Ureter (tissue), 1 donor: ENCODE data around the gene MTSS2. TPM values are rescaled to one million over a fixed set of nuclear protein-coding genes. Genes with fewer than 3 reads are reported as not detected.
"Not testable (repeated sequence)": the region's sequence is repeated elsewhere in the genome, so short reads cannot be mapped to it uniquely, and the experiment has no call there.

Experiments
- DNase-seq: peaks from one replicate; pipeline ENCODE4 v3.0.0-alpha.2; 2020; ENCODE audit warnings: low spot score
- total RNA-seq: library from RNA; stranded (reverse); gene quantifications from one replicate; pipeline ENCODE4 v1.2.4, GENCODE V29; 2023
- donor health status: DM: yes; HTN: yes; CAD: no.

Gene MTSS2
- total RNA-seq, 1 donor from 2014 or later = 83.1 TPM

- no peak for DNase-seq
These were observed 11.4 kb downstream of the MTSS2 start for GRCh38 chr16:70674221-70675014.

GRCh38 chr16:70670938-70671337 lies 14.9 kb downstream of the MTSS2 start:
- not testable (repeated sequence) for DNase-seq

GRCh38 chr16:70670175-70670574 lies 15.7 kb downstream of the MTSS2 start:
- no peak for DNase-seq

DNA sequence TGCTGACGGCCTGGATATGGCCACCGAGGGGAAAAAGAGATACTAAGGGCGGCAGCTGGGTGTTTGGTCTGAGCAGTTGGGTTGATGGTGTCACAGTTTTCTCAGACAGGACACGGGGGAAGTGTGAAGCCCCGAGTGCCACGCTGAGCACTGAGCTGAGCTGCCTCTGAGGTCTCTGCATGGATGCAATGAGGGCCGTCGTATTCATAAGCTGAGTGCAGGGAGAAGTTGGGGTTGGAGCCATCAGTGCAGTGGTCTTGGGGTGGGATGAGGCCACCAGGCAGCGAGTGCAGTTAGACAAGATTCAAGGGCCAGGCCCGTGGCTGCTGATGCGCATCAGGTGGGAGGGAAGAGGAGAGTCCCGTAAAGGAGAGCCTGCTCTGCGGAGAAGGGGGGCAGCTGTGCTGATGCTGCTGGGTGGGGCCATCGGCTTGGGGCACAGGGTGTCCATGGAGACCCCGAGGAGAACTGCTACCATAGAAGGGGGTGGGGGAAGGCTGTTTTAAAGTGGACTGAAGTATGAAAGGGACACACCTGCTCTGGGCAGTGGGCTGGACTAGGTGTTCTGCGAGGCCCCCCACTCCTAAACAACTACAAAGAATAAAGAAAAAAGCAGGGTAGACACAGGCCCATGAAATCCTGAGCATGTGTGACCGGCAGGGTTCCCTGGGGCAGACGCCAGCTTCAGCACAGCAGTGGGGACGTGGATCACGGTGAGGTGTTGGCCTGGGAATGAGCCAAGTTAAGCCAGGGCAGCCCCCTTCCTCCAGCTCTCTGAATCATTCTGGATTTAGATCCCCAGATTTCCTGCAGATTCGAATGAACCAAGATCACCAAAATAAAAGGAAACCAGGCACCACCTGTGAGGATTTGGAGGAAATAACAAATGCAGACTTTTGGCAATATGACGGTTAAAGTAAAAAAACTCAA lies 19.8 kb downstream of the MTSS2 start:
- DNase-seq = no peak

GRCh38 chr16:70665113-70665694 lies 20.6 kb downstream of the MTSS2 start:
- no peak for DNase-seq

DNA sequence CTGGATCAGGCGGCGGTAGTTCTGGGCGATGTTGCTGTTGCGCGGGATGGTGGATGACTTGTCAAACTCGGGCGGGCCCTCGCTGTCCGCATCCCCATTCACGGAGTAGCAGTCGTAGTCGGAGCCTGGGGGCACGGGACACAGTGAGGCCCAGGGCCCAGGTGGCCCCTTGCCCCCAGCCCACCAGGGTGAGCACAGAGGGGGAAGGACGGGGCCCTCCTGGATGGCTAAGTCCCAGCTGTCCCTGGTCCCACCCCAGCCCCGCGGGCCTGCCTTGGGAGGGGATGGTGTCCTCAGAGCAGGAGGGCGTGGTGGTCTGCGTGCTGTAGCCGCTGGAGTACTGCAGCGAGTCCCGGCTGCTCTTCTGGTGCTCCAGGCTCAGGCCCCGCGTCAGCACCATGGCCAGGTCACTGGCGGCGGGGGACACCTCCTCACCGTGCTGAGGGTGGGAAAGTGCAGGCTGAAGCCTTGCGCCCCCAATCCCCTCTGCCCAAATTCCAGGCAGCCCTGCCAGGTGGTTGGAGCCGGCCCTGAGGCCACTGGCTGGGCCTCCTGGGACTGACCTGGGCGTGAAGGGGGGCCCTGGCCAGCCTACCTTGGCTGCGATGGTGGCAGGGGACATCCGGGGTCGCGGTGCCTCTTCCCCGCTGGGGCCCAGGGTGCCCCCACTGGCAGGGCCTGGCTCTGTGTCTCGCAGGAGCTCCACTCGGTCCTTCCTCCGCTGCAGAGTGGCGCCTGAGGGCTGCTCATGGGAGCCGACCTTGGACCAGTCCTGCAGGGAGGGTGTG lies 21.3 kb downstream of the MTSS2 start:
- DNase-seq = no peak

DNA sequence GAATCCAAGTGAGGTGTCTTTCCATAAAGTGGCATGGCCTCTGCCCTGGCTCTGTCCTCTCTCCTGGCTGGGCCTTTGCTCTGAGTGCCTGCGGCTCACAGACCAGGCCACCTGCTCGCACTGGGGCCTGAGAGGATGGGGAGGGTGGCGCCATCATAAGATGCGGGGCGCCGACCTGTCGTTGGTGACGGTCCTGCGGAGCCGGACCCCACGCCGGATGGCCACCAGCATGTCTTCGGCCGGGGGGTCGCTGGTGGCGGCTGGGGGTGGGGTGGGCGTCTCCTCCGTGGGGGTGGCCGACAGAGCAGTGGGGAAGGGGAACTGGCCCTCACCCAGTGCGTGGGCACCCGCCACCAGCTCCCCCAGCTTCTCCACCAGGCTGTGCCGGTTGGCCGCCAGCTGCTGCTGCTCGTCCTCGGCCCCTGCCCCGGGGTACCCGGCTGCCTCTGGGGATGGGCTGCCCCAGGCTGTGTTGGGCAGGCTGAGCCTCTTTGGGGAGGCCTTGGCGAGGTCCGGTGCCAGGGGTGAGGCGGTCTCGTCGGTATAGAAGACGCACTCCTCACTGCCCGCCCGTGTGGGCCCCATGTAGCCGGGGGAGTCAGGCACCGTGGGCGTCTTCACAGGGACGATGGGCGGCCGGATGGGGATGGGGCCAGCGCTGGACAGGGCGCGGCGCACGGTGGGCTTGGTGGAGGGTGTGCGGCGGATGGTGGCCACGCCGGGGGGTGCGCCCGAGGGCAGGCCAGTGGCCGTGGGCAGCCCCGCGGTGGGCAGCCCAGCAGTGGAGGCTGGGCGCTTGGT lies 22.1 kb downstream of the MTSS2 start:
- DNase-seq = no peak

GRCh38 chr16:70662991-70663523 lies 22.8 kb downstream of the MTSS2 start:
- DNase-seq = no peak

GRCh38 chr16:70661918-70662641 lies 23.8 kb downstream of the MTSS2 start:
- DNase-seq = no peak

DNA sequence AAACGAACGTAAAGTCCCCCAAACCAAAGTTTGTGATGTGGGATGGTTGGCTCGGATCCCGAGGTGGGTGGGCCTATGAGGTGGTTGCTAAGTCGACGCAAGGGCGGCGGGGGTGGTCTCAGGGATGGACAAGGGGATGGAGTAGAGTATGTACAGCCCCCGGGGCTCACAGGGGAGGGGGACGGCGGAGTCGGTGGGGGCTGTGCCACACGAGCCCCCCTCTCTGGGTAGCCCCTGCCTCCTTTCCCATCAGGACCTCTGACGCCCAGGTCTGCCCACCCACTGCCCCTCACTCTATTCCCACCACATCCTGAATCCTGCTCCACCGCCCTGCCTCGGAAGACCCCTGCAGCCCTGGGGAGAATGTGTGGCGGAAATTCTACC lies 24.3 kb downstream of the MTSS2 start:
- no peak for DNase-seq

- no peak for DNase-seq
These were observed 25.0 kb downstream of the MTSS2 start for GRCh38 chr16:70660672-70661350.

DNA sequence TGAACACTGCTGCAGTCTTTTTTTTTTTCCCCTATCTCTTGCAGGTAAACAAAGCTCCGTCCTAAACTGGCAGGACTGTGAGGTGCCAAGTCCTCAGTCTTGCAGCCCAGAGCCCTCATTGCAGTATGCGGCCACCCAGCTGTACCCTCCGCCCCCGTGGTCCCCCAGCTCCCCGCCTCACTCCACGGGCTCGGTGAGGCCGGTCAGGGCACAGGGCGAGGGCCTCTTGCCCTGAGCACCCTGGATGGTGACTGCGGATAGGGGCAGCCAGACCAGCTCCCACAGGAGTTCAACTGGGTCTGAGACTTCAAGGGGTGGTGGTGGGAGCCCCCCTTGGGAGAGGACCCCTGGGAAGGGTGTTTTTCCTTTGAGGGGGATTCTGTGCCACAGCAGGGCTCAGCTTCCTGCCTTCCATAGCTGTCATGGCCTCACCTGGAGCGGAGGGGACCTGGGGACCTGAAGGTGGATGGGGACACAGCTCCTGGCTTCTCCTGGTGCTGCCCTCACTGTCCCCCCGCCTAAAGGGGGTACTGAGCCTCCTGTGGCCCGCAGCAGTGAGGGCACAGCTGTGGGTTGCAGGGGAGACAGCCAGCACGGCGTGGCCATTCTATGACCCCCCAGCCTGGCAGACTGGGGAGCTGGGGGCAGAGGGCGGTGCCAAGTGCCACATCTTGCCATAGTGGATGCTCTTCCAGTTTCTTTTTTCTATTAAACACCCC lies 25.7 kb downstream of the MTSS2 start:
- DNase-seq = no peak

GRCh38 chr16:70659546-70659945 lies 26.3 kb downstream of the MTSS2 start:
- DNase-seq = no peak

DNA sequence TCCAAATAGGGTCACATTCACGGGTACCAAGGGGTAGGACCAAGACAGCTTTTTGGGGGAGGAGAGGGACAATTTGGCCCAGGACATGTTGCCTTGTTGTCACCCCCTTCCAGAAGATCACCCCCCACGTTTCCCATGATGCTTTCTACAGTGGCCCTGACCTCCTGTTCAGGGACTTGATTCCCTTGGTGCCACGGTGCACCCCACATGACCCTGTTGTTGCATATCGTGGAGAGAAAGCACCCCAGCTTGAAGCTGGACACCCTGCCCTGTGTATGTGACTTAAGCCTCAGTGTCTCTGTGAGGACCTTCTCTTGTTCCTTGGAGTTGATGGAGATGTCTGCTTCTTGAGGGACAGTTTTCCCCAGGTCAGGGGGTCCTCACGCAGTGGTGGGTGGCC lies 26.9 kb downstream of the MTSS2 start:
- DNase-seq = no peak

DNA sequence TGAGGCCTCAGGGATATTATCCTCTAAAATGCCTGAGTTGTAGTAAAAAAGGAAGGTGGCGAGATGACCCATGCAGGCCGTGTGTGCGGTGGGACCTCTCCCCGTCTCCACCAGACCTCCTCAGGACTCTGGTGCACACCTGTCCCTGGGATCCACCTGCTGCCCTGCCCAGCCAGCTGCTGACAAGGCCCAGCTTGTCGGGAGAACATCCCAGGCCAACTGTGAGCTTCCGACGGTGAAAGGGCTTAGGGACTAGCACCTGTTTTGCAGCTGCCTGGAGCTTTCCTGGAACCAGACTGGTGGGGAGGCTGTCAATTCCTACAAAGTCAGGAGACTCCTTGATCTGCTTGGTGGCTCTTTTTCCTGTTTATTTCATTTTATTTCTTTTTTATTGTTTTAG lies 27.9 kb downstream of the MTSS2 start:
- DNase-seq = no peak

GRCh38 chr16:70656712-70657263 lies 29.1 kb downstream of the MTSS2 start:
- DNase-seq = no peak

DNA sequence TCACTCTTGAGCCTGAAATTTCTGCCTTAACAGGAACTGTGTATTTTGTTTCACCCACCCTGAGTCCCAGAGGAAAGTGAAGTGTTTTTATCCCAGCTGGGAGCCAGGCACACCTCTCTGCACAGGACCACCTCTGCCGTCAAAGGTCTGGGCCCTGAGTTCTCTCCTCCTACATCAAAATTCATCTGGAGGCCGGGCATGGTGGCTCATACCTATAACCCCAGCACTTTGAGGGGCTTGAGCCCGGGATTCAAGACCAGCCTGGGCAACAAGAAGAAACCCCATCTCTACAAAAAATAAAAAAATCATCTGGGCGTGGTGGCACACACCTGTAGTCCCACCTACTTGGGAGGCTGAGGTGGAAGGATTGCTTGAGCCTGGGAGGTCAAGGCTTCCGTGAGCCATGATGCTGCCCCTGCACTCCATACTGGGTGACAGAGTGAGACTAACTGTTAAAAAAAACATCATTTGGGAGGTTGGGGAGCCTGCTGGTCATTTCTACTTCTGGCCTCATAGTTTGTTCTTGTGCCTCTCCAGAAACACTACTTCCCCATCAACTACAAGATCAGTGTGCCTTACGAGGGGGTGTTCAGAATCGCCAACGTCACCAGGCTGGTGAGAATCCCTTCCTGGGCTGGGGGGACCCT lies 29.7 kb downstream of the MTSS2 start:
- DNase-seq = no peak
